Stimulated activated CD8-positive, alpha-beta memory T cell treated with anti-CD3 and anti-CD28 coated beads, Interleukin-15, amount 100 ng/mL, for 24 hours (primary cell): ENCODE measurements around the gene RAB27A.

Experiments
- DNase-seq: peaks from one replicate; pipeline ENCODE4 v3.0.0-alpha.2; 2020; ENCODE audit warnings: low read depth

RAB27A gene

DNA sequence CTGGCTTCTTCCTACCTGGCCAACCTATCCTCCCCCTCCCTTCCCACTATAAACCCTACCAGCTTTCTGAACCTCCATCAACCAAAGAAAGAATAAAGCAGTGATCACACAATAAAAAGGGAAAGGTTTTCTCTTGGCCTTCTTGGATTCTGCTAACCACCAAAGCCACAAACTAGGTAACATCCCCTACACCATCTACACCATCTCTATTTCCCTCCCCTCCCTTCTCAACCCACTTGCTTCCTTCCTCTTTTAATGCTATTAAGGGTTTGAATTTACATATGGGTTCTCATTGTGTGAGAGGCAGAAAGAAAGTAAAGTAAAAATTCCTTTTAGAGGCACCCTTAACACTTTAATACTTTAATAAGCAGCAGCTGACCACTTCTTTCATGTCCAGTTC, 67.0 kb downstream of the RAB27A start:
- no peak for DNase-seq

DNA sequence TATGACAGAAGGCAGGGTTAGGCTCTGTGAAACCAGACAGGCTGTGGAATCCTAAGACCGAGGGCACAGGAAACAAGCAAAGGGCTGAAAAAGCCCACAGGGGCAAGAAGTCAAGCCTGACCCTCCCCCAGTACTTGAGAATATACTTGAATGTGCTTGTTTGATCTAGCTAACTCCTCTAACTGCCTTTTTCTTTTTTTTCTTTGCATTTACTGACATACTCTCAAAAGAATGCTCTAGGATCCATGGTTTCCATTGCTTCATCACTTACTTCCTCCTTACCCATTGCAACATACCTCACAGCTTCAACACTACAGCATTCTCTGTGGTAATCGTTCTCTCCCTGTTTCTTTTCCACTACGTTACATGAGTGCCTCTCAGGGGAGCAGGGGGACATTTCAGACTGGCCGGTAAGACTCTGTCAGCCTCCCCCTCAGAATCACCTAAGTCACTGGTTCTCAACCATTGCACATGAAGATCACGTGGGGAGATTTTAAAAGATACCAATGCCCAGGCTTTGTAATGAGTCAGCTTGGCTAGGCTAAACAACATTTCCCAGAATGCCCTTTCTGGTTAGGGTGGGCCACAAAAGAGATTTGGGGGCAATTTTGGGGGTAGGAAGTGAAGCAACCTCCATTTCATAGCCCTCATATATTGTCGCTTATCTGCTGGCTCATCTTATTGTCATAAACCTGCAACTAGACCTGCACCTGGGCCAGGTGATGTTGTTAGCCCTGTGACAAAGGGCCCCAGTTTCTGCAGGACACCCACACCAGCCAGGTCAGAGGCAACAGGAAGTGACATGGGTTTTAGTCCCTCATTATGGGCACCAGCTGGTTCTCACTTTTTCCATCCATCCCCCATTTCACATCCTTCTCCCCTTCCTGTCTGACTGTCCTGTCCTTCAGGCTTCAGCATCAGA, 68.3 kb downstream of the RAB27A start:
- DNase-seq: no peak

DNA sequence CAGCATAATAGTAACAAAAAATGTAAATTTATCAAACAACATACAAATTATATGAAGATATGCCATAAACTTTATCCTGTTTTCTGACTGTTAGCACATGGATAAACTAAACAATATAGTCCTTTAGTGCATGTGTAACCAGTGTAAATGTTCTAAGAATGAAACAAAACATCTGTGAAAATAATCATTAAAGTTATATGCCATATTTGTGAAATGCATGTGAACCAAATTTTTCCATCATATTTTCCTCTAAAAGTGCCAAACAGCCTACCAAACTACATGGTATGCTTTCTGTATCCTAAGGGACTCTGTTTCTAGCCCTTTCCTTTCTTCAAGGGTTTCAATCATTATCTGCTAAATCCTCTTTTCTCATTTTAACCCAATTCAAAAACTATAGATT, 69.0 kb downstream of the RAB27A start:
- DNase-seq: no peak

DNA sequence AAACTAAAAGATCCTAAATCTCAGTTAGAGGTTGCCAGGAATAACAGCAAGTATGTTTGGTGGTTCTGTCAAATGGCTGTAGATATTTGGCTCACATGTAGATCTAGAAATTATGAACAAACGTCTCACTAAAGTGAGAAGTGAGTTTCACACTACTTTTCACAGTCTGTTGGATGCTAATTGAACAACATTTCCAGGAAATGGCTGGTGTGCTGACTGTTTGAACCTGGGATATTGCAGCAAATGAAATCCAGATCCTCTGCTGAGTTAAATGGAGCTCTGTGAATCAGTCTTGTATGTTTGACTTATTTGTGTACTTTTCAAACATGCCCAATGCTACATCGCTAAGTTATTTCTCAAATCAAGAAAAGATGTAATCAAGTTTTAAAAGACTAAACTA, 71.6 kb downstream of the RAB27A start:
- no peak for DNase-seq

DNA sequence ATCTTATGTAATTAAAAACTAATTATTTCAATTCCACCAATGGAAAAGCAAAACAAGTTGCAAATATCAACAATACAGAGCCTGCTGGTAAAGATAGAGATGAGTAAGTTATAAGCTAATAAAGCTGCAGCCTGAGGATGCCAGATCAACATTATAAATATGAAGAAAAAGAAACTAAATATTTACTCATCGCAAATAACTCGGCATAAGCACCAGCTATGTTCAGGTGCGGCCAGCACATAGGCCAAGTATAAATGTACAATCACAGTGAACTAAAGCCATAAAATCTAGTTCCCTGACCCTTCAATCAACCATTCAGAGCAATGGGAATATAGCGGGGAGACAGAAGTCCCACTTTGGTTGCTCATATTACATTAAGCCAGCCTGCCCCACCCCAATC, 85.1 kb downstream of the RAB27A start:
- no peak for DNase-seq

DNA sequence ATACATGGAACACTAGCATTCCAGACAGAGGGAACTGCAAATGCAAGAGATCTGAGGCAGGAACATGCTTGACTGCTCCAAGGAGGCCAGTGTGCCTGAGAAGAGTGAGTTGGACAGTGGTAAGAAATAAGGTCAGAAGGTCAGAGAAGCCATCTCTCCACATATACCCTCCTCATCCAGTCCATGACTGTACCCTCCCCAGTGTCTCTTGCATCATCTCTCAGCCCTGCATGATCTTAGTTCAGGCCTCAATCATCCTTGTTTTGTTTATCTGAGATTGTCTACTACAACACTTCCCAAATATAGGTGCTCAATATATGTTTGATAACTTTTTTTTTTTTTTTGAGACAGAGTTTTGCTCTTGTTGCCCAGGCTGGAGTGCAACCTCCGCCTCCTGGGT, 87.4 kb downstream of the RAB27A start:
- no peak for DNase-seq

DNA sequence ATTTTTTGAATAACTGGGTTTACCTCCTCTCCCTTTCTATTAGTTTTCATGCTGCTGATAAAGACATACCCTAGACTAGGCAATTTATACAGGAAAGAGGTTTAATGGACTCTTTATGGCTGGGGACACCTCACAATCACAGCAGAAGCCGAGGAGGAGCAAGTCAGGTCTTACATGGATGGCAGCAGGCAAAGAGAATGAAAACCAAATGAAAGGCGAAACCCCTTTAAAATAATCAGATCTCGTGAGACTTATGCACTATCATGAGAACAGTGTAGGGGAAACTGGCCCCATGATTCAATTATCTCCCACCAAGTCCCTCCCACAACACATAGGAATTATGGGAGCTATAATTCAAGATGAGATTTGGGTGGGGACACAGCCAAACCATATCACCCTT, 90.9 kb downstream of the RAB27A start:
- DNase-seq: no peak

DNA sequence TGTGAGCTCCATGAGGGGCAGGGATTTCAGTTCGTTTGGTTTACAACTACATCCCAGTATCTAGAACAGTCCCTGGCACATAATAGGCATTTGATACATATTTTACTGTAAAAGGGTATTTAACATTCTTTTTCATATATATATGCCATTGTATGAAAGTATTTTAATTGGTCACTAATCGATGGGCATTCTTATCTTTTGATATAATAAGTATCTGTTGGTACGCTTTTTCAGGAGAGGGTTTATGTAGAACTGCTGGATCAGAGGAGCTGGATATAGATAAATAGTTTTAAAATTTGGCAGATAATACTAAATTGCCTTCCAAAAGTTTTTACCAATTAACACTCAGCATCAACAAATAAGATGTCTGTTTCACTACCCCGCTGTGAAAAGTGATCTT, 91.9 kb downstream of the RAB27A start:
- DNase-seq: no peak

DNA sequence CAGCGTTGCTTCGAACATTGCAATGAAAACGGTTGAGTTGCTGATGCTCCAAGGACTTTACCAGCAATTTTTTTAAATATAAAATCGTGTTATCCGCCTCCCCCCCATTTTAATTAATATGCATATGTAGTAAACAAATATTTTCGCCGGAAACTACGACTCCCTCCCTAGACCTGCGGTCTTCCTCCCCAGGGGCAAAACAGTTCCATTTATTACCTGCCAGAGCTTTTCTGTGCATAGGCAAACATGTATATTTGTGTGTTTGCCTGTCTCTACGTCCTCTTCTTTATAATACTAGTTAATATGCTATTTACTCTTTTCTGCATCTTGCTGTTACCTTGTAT, 92.3 kb downstream of the RAB27A start:
- DNase-seq: no peak

DNA sequence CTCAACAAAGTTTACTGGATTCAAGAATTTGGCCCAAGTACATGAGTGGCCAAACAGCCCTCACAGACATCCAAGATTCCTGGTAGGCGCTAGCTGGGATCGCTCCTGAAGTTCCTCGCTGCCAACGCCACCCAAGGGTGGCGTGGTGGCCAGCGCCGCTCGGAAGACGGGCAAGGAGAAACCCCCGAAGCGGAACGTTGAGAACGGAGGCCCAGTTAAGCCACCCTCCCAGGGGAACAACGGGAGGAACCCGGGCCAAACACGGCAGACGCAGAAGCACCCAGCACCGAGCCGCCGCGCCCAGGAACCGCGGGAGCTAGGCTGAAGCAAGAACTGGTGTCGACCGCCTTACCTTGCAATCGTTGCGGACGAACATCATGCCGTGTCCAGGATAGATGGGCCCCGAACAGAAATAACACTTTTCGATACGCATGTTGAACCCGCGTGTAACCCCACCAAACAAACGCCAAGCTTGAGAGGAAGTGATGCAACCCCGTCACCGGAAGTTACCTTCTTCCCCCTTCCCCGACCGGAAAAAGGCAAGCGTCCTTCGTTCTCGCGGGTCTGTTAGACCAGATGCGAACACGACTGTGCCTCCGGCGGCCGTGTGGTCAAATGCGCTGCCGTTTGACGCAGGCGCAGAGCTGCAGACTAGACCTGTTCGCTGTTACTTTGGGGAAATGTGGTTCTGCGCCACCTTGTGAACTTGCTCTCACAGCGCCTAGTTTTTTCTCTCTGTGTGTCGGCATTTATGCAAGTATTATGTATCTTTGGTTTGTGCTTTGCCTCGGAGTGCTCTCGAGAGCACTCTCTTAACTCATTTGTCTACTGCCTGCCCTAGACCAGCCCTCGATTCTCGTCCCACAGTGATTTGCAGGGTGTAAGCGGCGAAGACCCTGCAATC, 92.9 kb downstream of the RAB27A start, which contains the start of gene RSL24D1:
TSS of gene RSL24D1 (minus strand) at position 484 of the 904 bp plus-strand sequence. CDS start at position 433, 51 bp downstream.
- DNase-seq: peak; percentile 83

DNA sequence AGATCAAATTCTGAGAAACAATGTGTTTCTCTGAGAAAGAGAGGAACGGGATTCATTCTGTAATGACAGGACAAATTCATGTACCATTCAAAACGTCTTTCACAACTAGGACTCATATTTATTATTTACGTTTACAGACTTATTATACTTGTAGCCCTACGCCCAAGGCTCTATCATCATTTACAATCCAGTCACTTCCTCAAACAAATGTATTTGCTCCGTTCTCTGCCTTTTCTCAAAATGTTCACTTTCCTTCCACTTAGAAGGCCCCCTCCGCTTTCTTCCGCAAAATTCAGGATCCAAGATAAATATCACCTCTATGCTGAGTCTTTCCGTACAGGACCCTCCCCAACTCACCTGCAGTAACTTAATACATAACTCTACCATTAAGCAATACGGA, 93.6 kb downstream of the RAB27A start:
- no peak for DNase-seq

DNA sequence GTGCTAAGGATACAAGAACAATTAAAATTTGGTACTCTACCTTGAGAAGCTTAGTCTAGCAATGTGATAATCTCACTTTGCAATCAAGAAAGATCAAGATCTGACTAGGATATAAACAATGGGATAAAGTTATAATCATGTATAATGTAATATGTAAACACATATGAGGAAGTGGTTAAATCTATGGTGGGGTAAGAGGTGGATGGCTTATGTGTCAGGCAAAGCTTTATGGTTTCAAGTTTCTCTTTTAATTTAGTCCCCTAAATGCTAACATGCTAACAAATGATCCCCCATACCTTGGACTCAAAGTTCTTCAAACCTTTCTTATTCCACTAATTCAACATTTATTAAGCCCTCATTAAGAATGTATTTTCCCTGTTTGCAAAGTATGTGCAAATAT, 95.4 kb downstream of the RAB27A start:
- no peak for DNase-seq

DNA sequence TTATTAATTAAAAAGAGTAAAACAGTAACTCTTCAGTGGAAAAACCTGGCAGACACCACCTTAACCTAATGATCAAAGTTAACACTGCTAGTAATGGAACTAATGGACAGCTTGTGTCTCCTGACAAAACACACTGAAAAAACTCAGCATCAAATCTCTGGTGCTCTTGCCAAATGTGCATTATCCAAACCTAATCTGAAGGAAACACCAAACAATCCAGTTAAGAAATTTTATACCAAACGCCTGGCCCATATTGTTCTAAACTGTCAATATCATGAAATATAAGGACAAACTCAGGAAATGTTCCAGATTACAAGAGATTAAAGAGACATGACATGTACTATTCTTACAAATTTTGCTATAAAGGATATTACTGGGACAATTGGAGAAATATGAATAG, 103.3 kb downstream of the RAB27A start:
- no peak for DNase-seq

DNA sequence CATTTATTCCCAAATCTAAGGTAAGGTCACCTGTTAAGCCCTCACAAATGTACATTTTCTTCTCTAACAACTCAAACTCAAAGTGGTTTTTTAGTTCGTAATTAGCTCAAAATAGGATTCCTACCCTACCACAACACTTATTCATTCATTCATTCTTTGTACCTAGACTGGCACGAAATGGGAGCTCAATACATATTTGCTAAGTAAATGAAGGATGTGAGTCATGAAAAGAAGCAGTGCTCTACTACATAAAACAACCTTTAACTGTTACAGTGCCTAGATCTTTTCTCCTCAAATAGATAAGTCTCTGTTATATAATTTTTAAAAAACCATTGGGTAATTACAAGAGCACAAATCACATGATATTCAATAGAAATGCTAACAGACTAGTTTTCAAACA, 105.9 kb downstream of the RAB27A start:
- no peak for DNase-seq

DNA sequence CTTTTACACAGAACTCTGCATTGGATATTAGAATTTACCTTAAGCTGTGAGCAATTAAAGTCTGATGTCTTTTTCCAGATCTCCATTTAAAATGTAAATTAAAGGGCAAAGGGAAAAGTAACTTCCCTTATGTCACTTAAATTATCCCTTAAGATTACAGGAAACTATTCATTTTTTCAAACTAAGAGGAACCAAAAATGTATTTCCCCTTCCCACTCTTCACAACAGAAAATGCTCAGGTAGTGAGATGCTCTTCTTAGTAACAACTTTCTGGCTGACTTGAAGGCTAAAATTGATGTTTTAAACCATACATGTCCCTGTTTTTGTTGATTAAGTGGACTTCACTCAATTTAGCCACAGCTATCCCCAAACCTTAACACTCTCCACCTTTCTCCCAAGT, 110.5 kb downstream of the RAB27A start:
- no peak for DNase-seq

DNA sequence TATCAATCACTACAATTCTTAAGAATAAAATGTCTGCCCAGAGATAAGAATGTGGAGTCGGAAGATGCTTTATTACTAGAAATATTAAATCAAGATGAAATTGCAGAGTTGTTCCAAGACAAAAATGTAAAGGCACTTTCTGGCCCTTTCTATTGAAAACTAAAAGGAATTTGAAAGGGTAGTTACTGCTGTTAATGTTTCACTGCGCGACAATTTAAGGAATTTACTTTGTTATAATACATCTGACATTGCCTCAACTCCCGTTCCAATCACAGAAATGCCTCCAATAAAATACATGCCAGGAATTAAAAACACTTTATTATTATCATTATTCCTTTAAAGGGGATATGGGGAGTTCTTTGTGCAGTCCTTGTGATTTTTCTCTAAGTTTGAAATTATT, 119.3 kb downstream of the RAB27A start:
- DNase-seq: no peak

DNA sequence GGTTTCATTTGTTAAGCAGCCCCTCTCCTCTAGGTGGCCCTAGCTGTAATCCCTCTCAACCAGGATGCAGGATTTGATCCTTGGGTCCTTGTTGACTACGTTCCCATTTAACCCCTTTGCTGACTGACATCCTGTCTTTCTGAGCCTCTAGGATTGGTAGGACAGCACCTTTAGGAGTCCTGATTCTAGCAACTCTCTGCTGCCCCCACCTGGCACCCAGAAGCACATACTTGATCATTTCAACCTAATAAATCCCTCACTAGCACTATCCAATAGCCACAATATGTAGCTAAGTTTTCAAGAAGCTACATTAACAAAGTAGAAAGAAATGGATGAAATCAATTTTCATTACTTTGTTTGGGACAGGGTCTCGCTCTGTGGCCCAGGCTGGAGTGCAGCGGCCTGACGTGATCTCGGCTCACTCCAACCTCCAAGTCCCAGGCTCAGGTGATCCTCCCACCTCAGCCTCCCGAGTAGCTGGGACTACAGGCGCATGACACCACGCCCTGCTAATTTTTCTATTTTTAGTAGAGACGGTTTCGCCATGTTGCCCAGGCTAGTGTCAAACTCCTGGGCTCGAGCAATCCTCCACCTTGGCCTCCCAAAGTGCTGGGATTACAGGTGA, 121.2 kb downstream of the RAB27A start:
- DNase-seq: no peak

DNA sequence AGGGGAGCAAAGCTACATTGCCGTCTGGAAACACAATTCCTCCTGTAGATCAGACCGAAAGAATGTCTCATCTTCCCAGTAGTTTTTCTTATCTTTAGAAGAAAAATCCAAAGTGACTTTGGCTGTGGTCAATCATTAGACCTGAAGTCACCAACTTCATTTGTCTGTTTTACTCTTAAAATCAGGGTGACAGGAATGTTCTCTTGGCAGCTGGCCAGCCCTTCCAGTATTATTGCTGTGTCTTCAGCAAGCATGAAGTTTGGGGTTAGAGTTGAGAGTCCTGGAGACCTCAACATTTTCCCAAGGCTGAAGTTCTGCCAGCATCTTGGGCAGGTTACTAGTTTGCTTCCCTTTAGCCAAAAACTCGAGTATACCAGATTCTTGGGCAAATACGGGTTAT, 125.3 kb downstream of the RAB27A start:
- DNase-seq: no peak
